WTC11 (cell line): ENCODE measurements around the gene USP22. TPM values are rescaled to one million over a fixed set of nuclear protein-coding genes. Genes with fewer than 3 reads are reported as not detected.

ENCODE experiments used
- ATAC-seq: fragments of 200-7000 bp; cut with Tn5 transposase; 2 replicates; pipeline ENCODE4 v1.10.0; 2021; ENCODE audit warnings: mild to moderate bottlenecking, moderate library complexity
- CTCF ChIA-PET: fragments of 300-600 bp; sonication (Branson Sonifier 250); formaldehyde crosslinking; loops from one replicate; lab custom pipeline; 2021; ENCODE audit warnings: antibody characterized with exemption; lab: Charles Lee
- POLR2A ChIA-PET: fragments of 350-600 bp; sonication (Branson Sonifier 250); formaldehyde crosslinking; loops from one replicate; lab custom pipeline; 2021; ENCODE audit warnings: antibody characterized with exemption; lab: Charles Lee
- DNase-seq: peaks from one replicate; pipeline ENCODE4 v3.0.0; 2021; ENCODE audit warnings: low spot score
- H3K27ac Mint-ChIP-seq: 2 replicates; pipeline ENCODE4 v1.8.0; 2021; ENCODE audit warnings: mixed read lengths
- H3K27me3 Mint-ChIP-seq: 2 replicates; pipeline ENCODE4 v1.8.0; 2021; ENCODE audit warnings: low read depth, mild to moderate bottlenecking, moderate library complexity, mixed read lengths
- H3K36me3 Mint-ChIP-seq: 2 replicates; pipeline ENCODE4 v1.8.0; 2021; ENCODE audit warnings: mixed read lengths
- H3K4me1 Mint-ChIP-seq: 2 replicates; pipeline ENCODE4 v1.8.0; 2022; ENCODE audit warnings: mixed read lengths
- H3K4me3 Mint-ChIP-seq: 2 replicates; pipeline ENCODE4 v1.8.0; 2021; ENCODE audit warnings: mild to moderate bottlenecking, moderate library complexity, mixed read lengths
- H3K9me3 Mint-ChIP-seq: 2 replicates; pipeline ENCODE4 v1.8.0; 2021; ENCODE audit warnings: mixed read lengths
- AR ChIP-seq: fragments of 250-450 bp; sonication (Bioruptor Pico); IDR thresholded peaks from 2 replicates; pipeline ENCODE4 v1.9.0; 2021; ENCODE audit warnings: mild to moderate bottlenecking
- ATF2 ChIP-seq: sonication (generic); formaldehyde crosslinking; IDR thresholded peaks from 2 replicates; pipeline ENCODE4 v1.8.1; 2022; ENCODE audit warnings: low read depth, missing genetic modification reagents, borderline replicate concordance
- E2F4 ChIP-seq: sonication (generic); formaldehyde crosslinking; IDR thresholded peaks from 2 replicates; pipeline ENCODE4 v1.8.1; 2022; ENCODE audit warnings: low read depth, mild to moderate bottlenecking, moderate library complexity, missing genetic modification reagents, borderline replicate concordance
- EMX1 ChIP-seq: fragments of 250-450 bp; sonication (Bioruptor Pico); IDR thresholded peaks from 2 replicates; pipeline ENCODE4 v1.8.0; 2021; ENCODE audit warnings: mild to moderate bottlenecking
- ETV6 ChIP-seq: sonication (generic); formaldehyde crosslinking; IDR thresholded peaks from 2 replicates; pipeline ENCODE4 v1.8.1; 2022; ENCODE audit warnings: mild to moderate bottlenecking, missing genetic modification reagents
- FOXK1 ChIP-seq: sonication (generic); formaldehyde crosslinking; IDR thresholded peaks from 2 replicates; pipeline ENCODE4 v1.8.0; 2022; ENCODE audit warnings: mild to moderate bottlenecking, moderate library complexity, missing genetic modification reagents
- GABPB1 ChIP-seq: sonication (generic); formaldehyde crosslinking; IDR thresholded peaks from 2 replicates; pipeline ENCODE4 v1.8.1; 2023; ENCODE audit warnings: mild to moderate bottlenecking, missing genetic modification reagents
- HMGA2 ChIP-seq: fragments of 250-450 bp; sonication (Bioruptor Pico); IDR thresholded peaks from 2 replicates; pipeline ENCODE4 v1.4.0; 2021; ENCODE audit warnings: mild to moderate bottlenecking, moderate library complexity
- JUN ChIP-seq: sonication (generic); formaldehyde crosslinking; IDR thresholded peaks from 2 replicates; pipeline ENCODE4 v1.8.0; 2023; ENCODE audit warnings: mild to moderate bottlenecking, missing genetic modification reagents
- KAT7 ChIP-seq: sonication (generic); formaldehyde crosslinking; IDR thresholded peaks from 2 replicates; pipeline ENCODE4 v1.8.1; 2023; ENCODE audit warnings: missing genetic modification reagents, mild to moderate bottlenecking, borderline replicate concordance
- MLX ChIP-seq: sonication (generic); formaldehyde crosslinking; IDR thresholded peaks from 2 replicates; pipeline ENCODE4 v1.8.1; 2023; ENCODE audit warnings: mild to moderate bottlenecking, missing genetic modification reagents, moderate library complexity
- NFE2L1 ChIP-seq: sonication (generic); formaldehyde crosslinking; IDR thresholded peaks from 2 replicates; pipeline ENCODE4 v1.8.1; 2023; ENCODE audit warnings: missing genetic modification reagents
- NR1H2 ChIP-seq: sonication (generic); formaldehyde crosslinking; IDR thresholded peaks from 2 replicates; pipeline ENCODE4 v1.9.0; 2021; ENCODE audit warnings: mild to moderate bottlenecking, moderate library complexity, missing genetic modification reagents
- NR2C2 ChIP-seq: sonication (generic); formaldehyde crosslinking; IDR thresholded peaks from 2 replicates; pipeline ENCODE4 v1.8.0; 2022; ENCODE audit warnings: mild to moderate bottlenecking, missing genetic modification reagents
- OVOL2 ChIP-seq: fragments of 250-450 bp; sonication (Bioruptor Pico); IDR thresholded peaks from 2 replicates; pipeline ENCODE4 v1.9.0; 2021; ENCODE audit warnings: mild to moderate bottlenecking, borderline replicate concordance
- PRRX2 ChIP-seq: fragments of 250-450 bp; sonication (Bioruptor Pico); IDR thresholded peaks from 2 replicates; pipeline ENCODE4 v1.8.0; 2021; ENCODE audit warnings: mild to moderate bottlenecking
- TEAD1 ChIP-seq: sonication (generic); formaldehyde crosslinking; IDR thresholded peaks from 2 replicates; pipeline ENCODE4 v1.8.0; 2022; ENCODE audit warnings: mild to moderate bottlenecking, missing genetic modification reagents
- USF1 ChIP-seq: sonication (generic); formaldehyde crosslinking; IDR thresholded peaks from 2 replicates; pipeline ENCODE4 v1.8.0; 2022; ENCODE audit warnings: mild to moderate bottlenecking, missing genetic modification reagents
- ZMAT4 ChIP-seq: fragments of 250-450 bp; sonication (Bioruptor Pico); IDR thresholded peaks from 2 replicates; pipeline ENCODE4 v1.9.0; 2021; ENCODE audit warnings: mild to moderate bottlenecking
- ZNF121 ChIP-seq: sonication (generic); formaldehyde crosslinking; IDR thresholded peaks from 2 replicates; pipeline ENCODE4 v1.8.0; 2023; ENCODE audit warnings: missing genetic modification reagents
- ZNF263 ChIP-seq: sonication (generic); formaldehyde crosslinking; IDR thresholded peaks from 2 replicates; pipeline ENCODE4 v1.8.1; 2022; ENCODE audit warnings: low read depth, mild to moderate bottlenecking, moderate library complexity, missing genetic modification reagents
- ZNF317 ChIP-seq: sonication (generic); formaldehyde crosslinking; IDR thresholded peaks from 2 replicates; pipeline ENCODE4 v1.8.1; 2023; ENCODE audit warnings: low read depth, mild to moderate bottlenecking, moderate library complexity, missing genetic modification reagents, borderline replicate concordance
- ZNF416 ChIP-seq: fragments of 250-450 bp; sonication (Bioruptor Pico); IDR thresholded peaks from 2 replicates; pipeline ENCODE4 v1.9.0; 2021; ENCODE audit warnings: mild to moderate bottlenecking, inconsistent platforms
- ZNF671 ChIP-seq: fragments of 250-450 bp; sonication (Bioruptor Pico); IDR thresholded peaks from 2 replicates; pipeline ENCODE4 v1.8.0; 2021; ENCODE audit warnings: mild to moderate bottlenecking
- total RNA-seq: library from RNA; stranded (reverse); gene quantifications from 3 replicates; pipeline ENCODE4 v1.2.3, GENCODE V29; 2021

USP22 gene
- total RNA-seq, 1 experiment from 2014 or later = 289 TPM

- Mint-ChIP-seq H3K4me3 (no peak overlapping the region), H3K27me3 (peaks cover 3% of the 10 kb centered on the region), H3K36me3 (peaks cover 2% of the 10 kb centered on the region; the same call in 1 of the 2 replicates), H3K9me3 (no peaks in the 10 kb centered on the region), H3K4me1 (peaks cover 17% of the 10 kb centered on the region), H3K27ac (no peak overlapping the region)
- ATAC-seq (no peak), DNase-seq (no peak)
- TF ChIP-seq ZNF263 (CRISPR knock-in tag) (no peak), AR (CRISPR knock-in tag) (no peak), NR2C2 (CRISPR knock-in tag) (no peak), EMX1 (CRISPR knock-in tag) (no peak), TEAD1 (CRISPR knock-in tag) (no peak), ZNF317 (no peak), OVOL2 (CRISPR knock-in tag) (no peak), ETV6 (CRISPR knock-in tag) (no peak), JUN (CRISPR knock-in tag) (no peak), FOXK1 (CRISPR knock-in tag) (no peak)
- ChIA-PET CTCF (no interaction called here), POLR2A (no interaction called here)
Measured at GRCh38 chr17:21046216-21046615, 3.4 kb upstream of the USP22 start.

GRCh38 chr17:21044971-21045370 lies 2.2 kb upstream of the USP22 start:
- H3K36me3 Mint-ChIP-seq = peaks cover 2% of the 10 kb centered on the region; the same call in 1 of the 2 replicates
- H3K27me3 Mint-ChIP-seq = peaks cover 3% of the 10 kb centered on the region
- no peaks in the 10 kb centered on the region for H3K9me3 Mint-ChIP-seq
- peaks cover 20% of the 10 kb centered on the region for H3K4me1 Mint-ChIP-seq
- H3K27ac Mint-ChIP-seq = 0 out of 2 replicates have a peak overlapping the region, but pooled peaks have one; percentile 9
- DNase-seq = no peak
- ATAC-seq = no peak
- TF ChIP-seq ZNF121 (peak; percentile 86; the same call in 1 of the 2 replicates), E2F4 (no peak)
- H3K4me3 Mint-ChIP-seq = peak overlapping the region; percentile 18; the same call in 1 of the 2 replicates
- CTCF ChIA-PET = interaction anchor here (2.0 kb wide), 1 partner anchor 74 kb away, joined by 16 read pairs; no protein-coding TSS in a partner anchor
- POLR2A ChIA-PET = interaction anchor here (0.7 kb wide), 1 partner anchor 13 kb away, joined by 3 read pairs; no protein-coding TSS in a partner anchor

GRCh38 chr17:21043296-21044232 lies 753 bp upstream of the USP22 start:
- ATAC-seq = peak; percentile 88
- no peak for TF ChIP-seq NR1H2 (CRISPR knock-in tag)
- TF ChIP-seq MLX (CRISPR knock-in tag) = no peak
- TF ChIP-seq NFE2L1 (CRISPR knock-in tag) = no peak
- TF ChIP-seq ZNF416 (CRISPR knock-in tag) = 0 out of 2 replicates have a peak, but pooled peaks have one; percentile 69
- TF ChIP-seq TEAD1 (CRISPR knock-in tag) = 0 out of 2 replicates have a peak, but pooled peaks have one; percentile 20
- TF ChIP-seq KAT7 = no peak
- peak; percentile 16; the same call in 1 of the 2 replicates for TF ChIP-seq USF1
- no peak for TF ChIP-seq ZMAT4
- TF ChIP-seq HMGA2 = no peak
- no peak for TF ChIP-seq ZNF671 (CRISPR knock-in tag)
- TF ChIP-seq PRRX2 = no peak
- no peak for TF ChIP-seq GABPB1 (CRISPR knock-in tag)
- no peak for TF ChIP-seq ATF2 (CRISPR knock-in tag)

More at GRCh38 chr17:21043296-21044232, 753 bp upstream of the USP22 start:
- peak; percentile 98 for DNase-seq
- Mint-ChIP-seq H3K4me3 (peak overlapping the region; percentile 73), H3K4me1 (peaks cover 26% of the 10 kb centered on the region), H3K9me3 (no peaks in the 10 kb centered on the region), H3K27me3 (peaks cover 3% of the 10 kb centered on the region), H3K27ac (peak overlapping the region; percentile 97), H3K36me3 (peaks cover 5% of the 10 kb centered on the region; the same call in 1 of the 2 replicates)
- POLR2A ChIA-PET = interaction anchor here (0.6 to 2.9 kb wide), 18 partner anchors 9 to 233 kb away, joined by 3 to 36 read pairs (median 5); partner anchors contain the start of genes DHRS7B and TMEM11
- CTCF ChIA-PET = interaction anchor here (0.5 to 2.1 kb wide), 33 partner anchors 9 to 414 kb away, joined by 3 to 36 read pairs (median 5); partner anchors contain the start of gene DHRS7B
